SK-N-SH treated with all-trans-retinoic acid at 6 μM for 48 hours (cell line): ENCODE results near the gene CLDN4.
A peak's percentile ranks its signal among the peaks of the same experiment; 100 is the strongest.

Source experiments
- ATAC-seq: fragments of 200-7000 bp; cut with Tn5 transposase; 3 replicates; pipeline ENCODE4 v1.9.1; 2020; ENCODE audit warnings: mild to moderate bottlenecking, moderate library complexity
- ARNTL ChIP-seq: fragments of 450-650 bp; formaldehyde crosslinking; IDR thresholded peaks from 2 replicates; pipeline ENCODE4 v1.5.0; 2020; ENCODE audit warnings: low read depth, mild to moderate bottlenecking, moderate library complexity, borderline replicate concordance
- BACH2 ChIP-seq: fragments of 250-450 bp; sonication (Bioruptor Pico); IDR thresholded peaks from 2 replicates; pipeline ENCODE4 v1.9.0; 2021; ENCODE audit warnings: mild to moderate bottlenecking, borderline replicate concordance
- CREB5 ChIP-seq: fragments of 250-450 bp; sonication (Bioruptor Pico); IDR thresholded peaks from 2 replicates; pipeline ENCODE4 v1.5.1; 2020; ENCODE audit warnings: low read depth, mild to moderate bottlenecking, moderate library complexity
- CSDC2 ChIP-seq: fragments of 250-450 bp; sonication (Bioruptor Pico); IDR thresholded peaks from 2 replicates; pipeline ENCODE4 v1.5.0; 2020; ENCODE audit warnings: mild to moderate bottlenecking, moderate library complexity
- CSRNP3 ChIP-seq: fragments of 250-450 bp; sonication (Bioruptor Pico); IDR thresholded peaks from 2 replicates; pipeline ENCODE4 v1.5.1; 2021; ENCODE audit warnings: mild to moderate bottlenecking, moderate library complexity
- ESRRG ChIP-seq: fragments of 250-450 bp; sonication (Bioruptor Pico); IDR thresholded peaks from 2 replicates; pipeline ENCODE4 v1.6.1; 2021; ENCODE audit warnings: mild to moderate bottlenecking
- GLIS3 ChIP-seq: fragments of 250-450 bp; sonication (Bioruptor Pico); IDR thresholded peaks from 2 replicates; pipeline ENCODE4 v1.5.0; 2020; ENCODE audit warnings: mild to moderate bottlenecking, moderate library complexity
- ISL1 ChIP-seq: fragments of 250-450 bp; sonication (Bioruptor Pico); IDR thresholded peaks from 2 replicates; pipeline ENCODE4 v2.1.2; 2022; ENCODE audit warnings: mild to moderate bottlenecking, moderate library complexity
- OSR1 ChIP-seq: fragments of 250-450 bp; sonication (Bioruptor Pico); IDR thresholded peaks from 2 replicates; pipeline ENCODE4 v1.8.0; 2022; ENCODE audit warnings: moderate library complexity, mild to moderate bottlenecking, inconsistent platforms
- POU6F1 ChIP-seq: fragments of 250-450 bp; sonication (Bioruptor Pico); IDR thresholded peaks from 2 replicates; pipeline ENCODE4 v1.8.0; 2021; ENCODE audit warnings: low read depth, mild to moderate bottlenecking, moderate library complexity, borderline replicate concordance
- PPARA ChIP-seq: fragments of 250-450 bp; sonication (Bioruptor Pico); IDR thresholded peaks from 2 replicates; pipeline ENCODE4 v1.5.0; 2020; ENCODE audit warnings: mild to moderate bottlenecking, borderline replicate concordance
- RARB ChIP-seq: fragments of 250-450 bp; sonication (Bioruptor Pico); IDR thresholded peaks from 2 replicates; pipeline ENCODE4 v1.8.0; 2021; ENCODE audit warnings: mild to moderate bottlenecking, moderate library complexity
- TCF4 ChIP-seq: fragments of 250-450 bp; sonication (Bioruptor Pico); IDR thresholded peaks from 2 replicates; pipeline ENCODE4 v1.8.0; 2021; ENCODE audit warnings: mild to moderate bottlenecking, moderate library complexity, borderline replicate concordance
- TOX ChIP-seq: fragments of 250-450 bp; sonication (Bioruptor Pico); IDR thresholded peaks from 2 replicates; pipeline ENCODE4 v1.8.0; 2021; ENCODE audit warnings: mild to moderate bottlenecking, moderate library complexity, borderline replicate concordance
- ZC3H10 ChIP-seq: fragments of 250-450 bp; sonication (Bioruptor Pico); IDR thresholded peaks from 2 replicates; pipeline ENCODE4 v1.5.1; 2021; ENCODE audit warnings: mild to moderate bottlenecking, moderate library complexity
- ZFP3 ChIP-seq: fragments of 250-450 bp; sonication (Bioruptor Pico); IDR thresholded peaks from 2 replicates; pipeline ENCODE4 v1.5.0; 2020; ENCODE audit warnings: mild to moderate bottlenecking, moderate library complexity
- ZFP30 ChIP-seq: fragments of 450-650 bp; formaldehyde crosslinking; IDR thresholded peaks from 2 replicates; pipeline ENCODE4 v1.5.0; 2022; ENCODE audit warnings: mild to moderate bottlenecking, moderate library complexity
- ZNF70 ChIP-seq: fragments of 450-650 bp; formaldehyde crosslinking; IDR thresholded peaks from 2 replicates; pipeline ENCODE4 v1.5.0; 2020; ENCODE audit warnings: mild to moderate bottlenecking, moderate library complexity
- ZNF8 ChIP-seq: fragments of 450-650 bp; formaldehyde crosslinking; IDR thresholded peaks from 2 replicates; pipeline ENCODE4 v1.5.0; 2020; ENCODE audit warnings: mild to moderate bottlenecking, moderate library complexity
- TF ChIP-seq, protein P1 (sequence below): fragments of 250-450 bp; sonication (Bioruptor Pico); IDR thresholded peaks from 2 replicates; pipeline ENCODE4 v1.8.0; 2020; ENCODE audit warnings: mild to moderate bottlenecking, moderate library complexity, borderline replicate concordance
- TF ChIP-seq, protein P2 (sequence below): fragments of 250-450 bp; sonication (Bioruptor Pico); IDR thresholded peaks from 2 replicates; pipeline ENCODE4 v1.5.0; 2020; ENCODE audit warnings: mild to moderate bottlenecking, moderate library complexity

CLDN4 gene

GRCh38 chr7:73864981-73865711 lies 34.4 kb downstream of the CLDN4 start:
- ATAC-seq = no peak
- no peak for TF ChIP-seq PPARA (CRISPR knock-in tag)
- no peak for TF ChIP-seq OSR1
- TF ChIP-seq ISL1 (CRISPR knock-in tag) = no peak
- TF ChIP-seq, protein P1, sequence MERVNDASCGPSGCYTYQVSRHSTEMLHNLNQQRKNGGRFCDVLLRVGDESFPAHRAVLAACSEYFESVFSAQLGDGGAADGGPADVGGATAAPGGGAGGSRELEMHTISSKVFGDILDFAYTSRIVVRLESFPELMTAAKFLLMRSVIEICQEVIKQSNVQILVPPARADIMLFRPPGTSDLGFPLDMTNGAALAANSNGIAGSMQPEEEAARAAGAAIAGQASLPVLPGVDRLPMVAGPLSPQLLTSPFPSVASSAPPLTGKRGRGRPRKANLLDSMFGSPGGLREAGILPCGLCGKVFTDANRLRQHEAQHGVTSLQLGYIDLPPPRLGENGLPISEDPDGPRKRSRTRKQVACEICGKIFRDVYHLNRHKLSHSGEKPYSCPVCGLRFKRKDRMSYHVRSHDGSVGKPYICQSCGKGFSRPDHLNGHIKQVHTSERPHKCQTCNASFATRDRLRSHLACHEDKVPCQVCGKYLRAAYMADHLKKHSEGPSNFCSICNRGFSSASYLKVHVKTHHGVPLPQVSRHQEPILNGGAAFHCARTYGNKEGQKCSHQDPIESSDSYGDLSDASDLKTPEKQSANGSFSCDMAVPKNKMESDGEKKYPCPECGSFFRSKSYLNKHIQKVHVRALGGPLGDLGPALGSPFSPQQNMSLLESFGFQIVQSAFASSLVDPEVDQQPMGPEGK (CRISPR knock-in tag) = no peak
- TF ChIP-seq ZNF8 (CRISPR knock-in tag) = no peak
- TF ChIP-seq TOX (CRISPR knock-in tag) = no peak
- TF ChIP-seq CREB5 (CRISPR knock-in tag) = no peak
- TF ChIP-seq ARNTL (CRISPR knock-in tag) = no peak
- no peak for TF ChIP-seq CSDC2
- no peak for TF ChIP-seq ZFP3 (CRISPR knock-in tag)
- no peak for TF ChIP-seq RARB (CRISPR knock-in tag)
- no peak for TF ChIP-seq ESRRG (CRISPR knock-in tag)
- TF ChIP-seq TCF4 (CRISPR knock-in tag) = no peak
- no peak for TF ChIP-seq ZC3H10 (CRISPR knock-in tag)
- TF ChIP-seq ZFP30 (CRISPR knock-in tag) = no peak
- TF ChIP-seq, all 23 proteins: peak for 0

DNA sequence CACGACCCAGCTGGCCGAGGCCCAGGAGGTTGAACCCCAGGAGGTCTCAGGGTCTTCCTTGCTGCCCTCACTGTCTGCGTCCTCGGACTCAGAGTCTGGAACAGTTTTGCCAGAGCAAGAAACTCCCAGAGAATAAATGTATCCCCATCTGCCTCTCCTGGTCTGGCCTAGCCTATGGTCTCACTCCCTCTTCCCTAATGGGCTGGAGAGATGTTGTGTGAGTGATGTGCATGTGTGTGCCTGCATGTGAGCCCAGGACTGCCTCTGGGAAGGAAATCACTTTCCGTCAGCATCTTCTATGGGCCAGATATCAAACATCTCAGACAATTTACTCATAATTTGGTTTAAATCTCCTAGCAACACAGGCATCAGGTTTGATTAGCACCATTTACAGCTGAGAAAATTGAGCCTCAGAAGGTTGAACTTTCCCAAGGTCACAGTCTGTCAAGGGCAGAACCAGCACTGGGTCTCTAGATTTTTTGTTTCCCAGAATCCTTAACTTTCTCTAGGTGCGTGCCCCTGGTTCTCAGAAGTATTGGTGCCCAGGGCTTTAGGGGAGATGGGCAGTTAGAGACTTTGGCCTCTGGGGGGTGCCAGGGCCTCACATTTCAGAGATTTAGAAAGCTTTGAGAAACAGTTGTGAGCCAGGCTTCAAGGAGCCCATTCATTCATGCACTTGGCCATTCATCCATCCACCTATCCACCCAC lies 35.1 kb downstream of the CLDN4 start:
- no peak for TF ChIP-seq TOX (CRISPR knock-in tag)
- no peak for TF ChIP-seq GLIS3
- no peak for TF ChIP-seq RARB (CRISPR knock-in tag)
- peak; percentile 89 for ATAC-seq

DNA sequence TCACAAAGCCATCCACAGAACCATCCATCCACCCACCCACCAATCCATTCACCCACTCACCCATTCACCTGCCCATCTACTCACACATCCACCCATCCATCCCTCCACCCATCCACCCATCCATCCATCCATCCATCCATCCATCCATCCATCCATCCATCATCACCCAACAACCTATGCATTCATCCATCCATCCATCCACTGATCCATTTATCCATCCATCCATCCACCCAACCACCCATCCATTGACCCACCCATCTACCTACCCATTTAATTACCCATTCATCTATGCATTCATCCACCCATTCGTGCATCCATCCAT lies 35.6 kb downstream of the CLDN4 start:
- TF ChIP-seq OSR1 (no peak), RARB (CRISPR knock-in tag) (no peak), TOX (CRISPR knock-in tag) (no peak), CSDC2 (no peak)
- TF ChIP-seq, protein P2, sequence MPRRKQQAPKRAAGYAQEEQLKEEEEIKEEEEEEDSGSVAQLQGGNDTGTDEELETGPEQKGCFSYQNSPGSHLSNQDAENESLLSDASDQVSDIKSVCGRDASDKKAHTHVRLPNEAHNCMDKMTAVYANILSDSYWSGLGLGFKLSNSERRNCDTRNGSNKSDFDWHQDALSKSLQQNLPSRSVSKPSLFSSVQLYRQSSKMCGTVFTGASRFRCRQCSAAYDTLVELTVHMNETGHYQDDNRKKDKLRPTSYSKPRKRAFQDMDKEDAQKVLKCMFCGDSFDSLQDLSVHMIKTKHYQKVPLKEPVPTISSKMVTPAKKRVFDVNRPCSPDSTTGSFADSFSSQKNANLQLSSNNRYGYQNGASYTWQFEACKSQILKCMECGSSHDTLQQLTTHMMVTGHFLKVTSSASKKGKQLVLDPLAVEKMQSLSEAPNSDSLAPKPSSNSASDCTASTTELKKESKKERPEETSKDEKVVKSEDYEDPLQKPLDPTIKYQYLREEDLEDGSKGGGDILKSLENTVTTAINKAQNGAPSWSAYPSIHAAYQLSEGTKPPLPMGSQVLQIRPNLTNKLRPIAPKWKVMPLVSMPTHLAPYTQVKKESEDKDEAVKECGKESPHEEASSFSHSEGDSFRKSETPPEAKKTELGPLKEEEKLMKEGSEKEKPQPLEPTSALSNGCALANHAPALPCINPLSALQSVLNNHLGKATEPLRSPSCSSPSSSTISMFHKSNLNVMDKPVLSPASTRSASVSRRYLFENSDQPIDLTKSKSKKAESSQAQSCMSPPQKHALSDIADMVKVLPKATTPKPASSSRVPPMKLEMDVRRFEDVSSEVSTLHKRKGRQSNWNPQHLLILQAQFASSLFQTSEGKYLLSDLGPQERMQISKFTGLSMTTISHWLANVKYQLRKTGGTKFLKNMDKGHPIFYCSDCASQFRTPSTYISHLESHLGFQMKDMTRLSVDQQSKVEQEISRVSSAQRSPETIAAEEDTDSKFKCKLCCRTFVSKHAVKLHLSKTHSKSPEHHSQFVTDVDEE (CRISPR knock-in tag) = no peak
- TF ChIP-seq, all 23 proteins: peak for 0
- no peak for ATAC-seq

GRCh38 chr7:73869011-73869798 lies 38.4 kb downstream of the CLDN4 start:
- no peak for ATAC-seq
- no peak for TF ChIP-seq ZNF70 (CRISPR knock-in tag)
- TF ChIP-seq ZFP30 (CRISPR knock-in tag) = no peak
- no peak for TF ChIP-seq ESRRG (CRISPR knock-in tag)
- no peak for TF ChIP-seq RARB (CRISPR knock-in tag)
- no peak for TF ChIP-seq CSRNP3 (CRISPR knock-in tag)
- no peak for TF ChIP-seq BACH2 (CRISPR knock-in tag)
- TF ChIP-seq PPARA (CRISPR knock-in tag) = no peak
- no peak for TF ChIP-seq ZC3H10 (CRISPR knock-in tag)
- TF ChIP-seq CREB5 (CRISPR knock-in tag) = no peak
- TF ChIP-seq POU6F1 (CRISPR knock-in tag) = no peak
